ENCODE data around the gene OSBPL9.

Gene OSBPL9

DNA sequence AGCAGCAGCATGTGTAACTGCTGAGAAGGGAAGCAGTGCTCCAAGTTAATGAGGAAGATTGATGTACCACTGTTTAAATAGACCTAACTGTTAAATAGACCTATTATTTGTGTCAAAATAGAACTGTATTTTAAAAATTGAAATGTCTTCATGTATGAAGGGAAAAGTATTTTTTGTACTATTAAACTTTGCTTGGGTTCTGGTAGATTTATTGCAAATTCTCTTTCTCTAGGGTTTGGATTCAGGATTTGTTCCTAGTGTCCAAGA is 128.3 kb downstream of the OSBPL9 start:
- no peak for FAIRE-seq

DNA sequence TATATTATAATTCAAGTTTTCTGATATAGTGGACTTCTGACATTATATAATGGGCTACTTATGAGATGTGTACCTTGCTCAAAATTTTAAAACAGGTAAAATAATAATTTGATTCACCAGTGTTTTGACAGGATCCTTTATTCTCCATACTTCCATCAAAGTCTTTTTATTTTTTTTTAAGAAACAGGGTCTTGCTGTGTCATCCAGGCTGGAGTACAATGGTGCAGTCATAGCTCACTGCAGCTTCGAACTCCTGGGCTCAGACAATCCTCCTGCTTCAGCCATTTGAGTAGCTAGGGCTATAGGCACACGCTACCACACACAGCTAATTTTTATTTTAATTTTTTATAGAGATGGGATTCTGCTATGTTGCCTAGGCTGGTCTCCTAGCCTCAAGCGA is 132.3 kb downstream of the OSBPL9 start:
- FAIRE-seq: no peak

DNA sequence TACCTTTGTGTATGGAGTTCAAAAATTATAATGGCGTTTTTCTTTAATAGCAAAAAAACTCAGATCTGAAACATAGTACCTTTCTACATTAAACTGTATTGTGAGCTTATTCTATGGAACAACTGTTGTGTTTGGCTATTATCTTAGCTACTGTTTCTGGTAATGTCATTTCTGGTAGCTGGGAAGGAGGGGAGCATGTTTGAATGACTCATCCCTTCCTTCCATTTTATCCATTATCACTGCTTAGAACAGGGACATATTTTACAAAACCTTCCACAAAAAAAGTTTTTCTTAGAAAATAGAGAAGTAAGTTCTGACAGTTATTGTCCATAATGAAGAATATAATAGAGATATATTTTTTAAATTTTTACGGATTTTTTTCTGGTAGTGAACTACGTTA is 133.3 kb downstream of the OSBPL9 start:
- no peak for FAIRE-seq

DNA sequence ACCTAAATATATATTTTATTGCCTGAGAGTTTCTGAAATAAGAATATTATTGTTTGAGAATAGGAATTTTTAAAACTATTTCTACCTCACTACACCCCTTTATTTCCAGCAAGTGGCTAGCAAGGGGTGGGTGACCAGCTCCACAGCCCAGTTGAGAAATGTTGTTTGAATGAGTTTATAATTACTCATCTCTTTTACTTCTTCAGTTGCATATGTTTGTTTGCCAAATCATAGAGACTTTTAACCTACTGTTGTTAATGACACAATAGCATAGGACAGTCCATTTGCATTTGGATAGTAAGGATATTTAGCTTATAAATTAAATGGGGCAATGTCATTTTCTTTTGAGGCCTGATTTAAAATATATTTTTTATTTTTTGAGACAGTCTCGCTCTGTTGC is 133.8 kb downstream of the OSBPL9 start:
- no peak for FAIRE-seq

DNA sequence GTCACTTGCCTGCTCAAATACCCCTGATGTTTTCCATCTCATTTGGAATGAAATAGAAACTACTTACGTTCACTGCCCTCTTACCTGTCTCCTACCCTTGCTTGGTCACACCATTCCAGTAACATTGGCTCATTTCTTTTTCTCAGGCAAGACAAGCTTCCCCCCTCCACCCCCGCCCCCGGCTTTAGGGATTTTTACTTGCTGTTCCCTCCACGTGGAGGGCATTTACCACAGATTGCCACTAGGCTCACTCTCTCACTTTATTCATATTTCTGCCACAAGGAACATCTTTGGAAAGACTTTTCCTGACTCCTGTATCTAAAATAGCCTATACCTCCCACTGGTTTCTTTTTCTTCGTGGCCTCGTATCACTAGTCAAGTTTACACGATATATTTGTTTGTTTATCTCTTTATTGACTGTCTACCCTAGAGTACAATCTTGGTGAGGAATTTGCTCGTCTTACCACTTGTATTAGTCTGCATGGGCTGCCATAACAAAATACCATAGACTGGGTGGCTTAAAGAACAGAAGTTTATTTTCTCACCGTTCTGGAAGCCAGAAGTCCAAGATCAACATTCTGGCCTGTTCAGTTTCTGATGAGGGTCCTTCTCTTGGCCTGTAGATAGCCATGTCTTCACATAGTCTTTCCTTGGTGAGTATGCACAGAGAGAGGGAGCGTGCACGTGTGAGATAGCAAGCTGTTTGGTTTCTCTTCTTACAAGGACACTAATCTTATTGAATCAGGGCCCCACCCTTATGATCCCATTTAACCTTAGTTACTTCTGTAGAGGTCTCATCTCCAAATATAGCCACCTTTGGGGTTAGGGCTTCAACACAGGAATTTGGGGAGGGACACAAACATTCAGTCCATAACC is 135.4 kb downstream of the OSBPL9 start:
- FAIRE-seq: no peak

DNA sequence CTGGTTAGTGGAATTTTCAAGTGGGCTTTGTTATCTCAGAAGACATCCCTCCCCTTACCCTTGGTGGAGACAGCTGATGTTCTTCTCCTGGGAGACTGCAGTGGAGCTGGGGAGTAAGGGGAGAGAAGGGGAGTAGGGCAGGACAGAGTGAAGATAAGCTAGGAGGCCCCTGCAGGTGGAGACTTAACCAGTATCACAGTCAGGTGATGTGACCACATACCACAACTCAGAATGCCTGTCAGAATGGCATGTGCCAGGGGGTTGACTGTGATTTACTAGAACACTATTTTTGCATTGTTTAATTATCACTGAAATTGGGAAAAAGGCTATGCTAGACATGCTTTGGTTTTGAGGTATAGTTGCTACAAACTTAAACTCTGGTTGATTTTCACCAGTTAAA is 137.1 kb downstream of the OSBPL9 start:
- no peak for FAIRE-seq

DNA sequence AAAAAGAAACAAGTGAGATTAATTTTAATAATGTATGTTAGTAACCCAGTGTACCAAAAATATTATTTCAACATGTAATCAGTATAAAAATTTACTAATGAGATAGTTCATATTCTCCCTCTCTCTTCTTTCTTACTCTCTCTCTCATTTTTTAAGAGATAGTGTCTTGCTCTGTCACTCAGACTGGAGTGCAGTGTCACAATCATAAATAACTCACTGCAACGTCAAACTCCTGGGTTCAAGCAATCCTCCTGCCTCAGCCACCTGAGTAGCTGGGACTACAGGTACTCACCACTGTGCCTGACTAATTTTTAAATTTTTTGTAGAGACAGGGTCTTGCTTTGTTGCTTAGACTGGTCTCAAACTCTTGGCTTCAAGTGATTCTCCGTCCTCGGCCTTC is 137.8 kb downstream of the OSBPL9 start:
- FAIRE-seq: no peak

DNA sequence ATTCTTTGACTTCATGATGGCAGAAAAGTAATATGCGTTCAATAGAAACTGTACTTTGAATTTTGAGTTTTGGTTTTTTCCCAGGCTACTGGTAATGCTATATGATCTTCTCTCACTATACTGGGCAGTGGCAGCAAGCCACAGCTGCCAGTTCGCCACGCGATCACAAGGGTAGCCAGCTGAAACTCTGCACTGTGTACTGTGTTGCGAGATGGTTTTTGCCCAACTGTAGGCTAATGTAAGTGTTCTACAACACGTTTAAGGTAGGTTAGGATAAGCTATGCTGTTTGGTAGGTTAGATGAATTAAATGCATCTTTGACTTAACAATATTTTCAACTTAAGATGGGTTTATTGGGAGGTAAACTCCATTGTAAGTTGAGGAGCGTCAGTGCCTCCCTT is 138.5 kb downstream of the OSBPL9 start:
- FAIRE-seq: no peak

DNA sequence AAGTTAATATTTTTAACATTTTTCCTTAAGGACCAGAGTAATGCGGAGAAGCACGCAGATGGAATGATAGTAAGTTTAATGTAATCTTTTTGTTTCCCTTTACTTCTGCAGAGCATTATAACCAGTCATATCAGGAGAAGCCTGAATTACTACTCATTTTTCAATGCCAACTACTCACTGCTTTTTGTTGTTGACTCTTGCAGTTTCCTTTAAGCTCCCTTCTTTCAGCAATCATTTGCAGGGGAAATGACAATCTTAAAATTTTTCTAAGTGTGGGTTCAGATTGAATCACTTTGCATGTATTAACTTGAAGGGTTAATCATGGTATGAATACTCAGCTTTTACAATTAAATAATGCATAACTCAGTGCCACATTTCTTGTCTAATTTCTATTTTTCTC is 139.4 kb downstream of the OSBPL9 start:
- FAIRE-seq: no peak

DNA sequence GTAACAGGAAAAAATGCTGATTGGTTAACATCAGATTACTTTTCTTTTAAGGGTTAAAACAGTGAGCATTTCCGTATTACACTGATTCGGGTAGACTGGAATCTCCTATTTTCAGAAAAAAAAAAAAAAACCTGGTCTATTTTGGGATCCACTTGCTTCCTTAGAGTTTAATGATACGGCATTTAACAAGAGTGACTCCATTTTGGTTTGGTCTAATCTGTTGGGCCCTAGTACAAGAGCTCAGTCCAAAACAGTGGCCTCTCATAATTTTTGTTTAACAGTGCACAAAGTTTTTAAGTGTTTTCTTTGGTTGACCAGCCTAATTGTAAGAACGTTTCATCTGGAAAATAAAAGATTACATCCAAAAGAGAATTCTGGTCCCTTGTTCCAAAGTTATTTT is 141.4 kb downstream of the OSBPL9 start:
- FAIRE-seq: no peak

DNA sequence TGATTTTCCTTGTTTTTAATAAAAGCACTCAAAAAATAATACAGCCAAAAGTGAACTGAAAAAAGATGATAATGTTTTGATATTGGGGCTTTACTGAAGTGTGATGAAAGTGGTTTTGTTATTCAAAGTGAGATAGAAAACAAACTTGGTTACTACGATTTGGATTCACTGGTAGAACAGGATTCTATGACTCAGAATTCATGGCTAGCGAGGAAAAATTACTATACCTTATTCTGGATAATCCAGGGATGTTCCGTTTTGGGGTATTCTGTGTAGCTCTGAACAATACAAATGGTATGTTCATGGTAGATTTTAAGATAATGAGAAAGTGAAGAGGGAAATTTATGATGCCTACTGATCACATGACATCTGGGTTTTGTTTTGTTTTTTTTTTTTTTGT is 144.0 kb downstream of the OSBPL9 start:
- no peak for FAIRE-seq

DNA sequence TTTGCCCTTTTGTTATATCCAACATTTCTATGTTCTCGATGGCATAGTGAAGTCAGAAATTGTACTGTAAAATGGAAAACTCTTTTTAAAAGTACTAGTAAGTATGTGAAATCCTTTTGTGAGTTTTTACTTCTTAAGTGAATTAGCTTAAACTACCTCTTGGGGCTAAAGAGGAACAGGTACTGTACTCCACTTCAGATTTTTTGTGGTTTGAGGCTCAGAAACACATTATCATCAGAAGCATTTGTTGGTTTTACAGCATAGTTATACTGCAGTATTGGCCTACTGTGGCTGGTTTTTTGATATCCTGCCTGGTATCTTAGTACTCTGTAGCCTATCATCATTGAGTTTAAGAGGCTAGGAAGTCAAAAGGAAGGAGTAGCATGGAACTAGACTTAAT is 144.5 kb downstream of the OSBPL9 start:
- FAIRE-seq: no peak

DNA sequence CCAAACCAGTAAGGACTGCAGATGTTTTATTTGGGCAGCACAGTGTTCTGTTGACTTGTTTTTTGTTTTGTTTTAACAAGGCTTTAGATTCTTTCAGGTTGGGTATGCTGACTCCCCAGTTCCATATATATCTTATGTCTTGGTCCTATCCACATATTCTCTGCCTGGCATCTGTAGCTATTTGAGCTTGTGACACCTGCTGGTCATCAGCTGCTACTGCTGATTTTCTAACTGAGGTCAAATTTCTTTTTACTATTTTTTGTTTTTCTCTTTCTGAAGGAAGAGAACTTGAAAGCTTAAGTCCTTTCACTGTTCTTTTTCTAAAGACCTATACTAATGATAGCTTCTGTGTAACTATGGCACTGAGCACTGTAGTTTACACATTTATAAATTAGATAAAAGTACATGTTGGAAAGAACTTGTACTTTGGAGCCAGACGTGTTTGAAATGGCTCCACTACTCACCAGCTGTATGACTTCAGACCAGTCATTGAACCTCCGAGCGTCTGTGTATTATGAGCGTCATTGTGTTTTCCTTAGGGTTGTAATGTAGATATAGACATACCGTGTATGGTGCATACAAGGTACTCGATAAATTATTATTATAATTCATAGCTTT is 152.2 kb downstream of the OSBPL9 start:
- FAIRE-seq: peak; percentile 5

DNA sequence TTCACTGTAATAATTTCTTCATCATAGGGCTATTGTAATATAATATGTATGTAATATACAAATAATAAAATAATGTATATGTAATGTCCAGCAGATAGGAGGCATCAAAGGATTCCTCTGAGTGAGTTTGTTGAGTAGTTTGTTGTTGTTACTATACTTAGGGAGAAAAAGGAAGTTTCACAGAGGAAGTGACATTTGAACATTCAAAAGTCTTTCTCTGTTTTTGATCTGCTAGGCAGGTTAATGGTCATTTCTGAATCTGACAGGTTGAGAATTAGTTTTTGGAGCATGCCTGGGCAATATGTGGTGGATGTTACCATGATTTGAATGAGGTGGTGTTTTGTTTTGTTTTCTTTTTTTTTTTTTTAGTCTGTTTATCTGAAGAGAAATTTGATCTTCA is 159.5 kb downstream of the OSBPL9 start:
- FAIRE-seq: no peak

DNA sequence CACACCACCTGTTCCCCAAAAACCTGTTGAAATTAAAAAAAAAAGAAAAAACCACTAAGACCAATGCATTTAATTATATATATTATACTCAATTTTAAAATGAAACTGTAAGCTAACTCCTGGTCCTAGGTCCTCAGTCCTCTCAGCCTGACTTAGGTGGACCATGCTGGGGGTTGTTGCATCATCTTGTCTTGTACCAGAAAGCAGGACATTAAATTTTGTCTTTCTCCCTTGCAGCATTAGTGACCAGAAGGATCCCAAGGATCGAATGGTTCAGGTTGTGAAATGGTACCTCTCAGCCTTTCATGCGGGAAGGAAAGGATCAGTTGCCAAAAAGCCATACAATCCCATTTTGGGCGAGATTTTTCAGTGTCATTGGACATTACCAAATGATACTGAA is 164.0 kb downstream of the OSBPL9 start:
- no peak for FAIRE-seq

DNA sequence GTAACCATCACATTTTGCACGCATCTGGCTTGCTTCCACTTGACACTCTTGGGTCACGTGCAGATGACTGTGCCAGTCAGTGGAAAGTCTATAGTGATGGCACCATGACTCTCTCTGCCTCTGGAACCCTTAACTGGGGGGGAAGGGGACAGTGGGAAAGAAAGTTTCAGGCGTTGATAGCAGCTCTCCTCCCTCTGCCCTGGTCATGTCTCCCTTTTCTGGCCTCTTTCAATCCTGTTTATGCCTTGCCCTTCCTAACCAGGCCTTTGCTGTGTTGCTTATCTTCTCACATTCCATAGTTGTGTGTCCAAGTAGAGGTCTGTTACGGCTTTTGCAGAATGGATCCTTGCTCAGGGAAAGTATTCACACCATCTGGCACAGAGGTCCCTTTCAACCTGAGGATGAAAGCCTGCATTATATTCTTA is 168.1 kb downstream of the OSBPL9 start:
- FAIRE-seq: no peak

DNA sequence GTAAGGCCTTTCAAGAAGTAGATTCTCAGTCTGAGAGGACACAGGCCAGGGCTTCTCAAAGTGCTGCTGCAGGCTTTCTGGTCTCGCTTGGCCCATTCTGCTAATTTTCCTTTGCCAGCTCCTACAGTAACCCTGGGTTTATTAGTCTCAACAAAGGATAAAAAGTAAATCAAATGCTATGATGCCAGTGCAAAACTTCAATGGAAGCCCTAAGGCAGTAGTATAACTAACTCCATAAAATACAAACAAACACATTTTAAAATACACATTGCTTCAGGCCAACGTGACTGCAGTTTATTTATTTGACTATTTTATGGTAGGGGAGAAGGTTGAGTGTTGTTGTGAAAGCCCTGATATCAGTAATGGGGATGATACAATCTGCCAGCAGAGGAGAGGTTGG is 172.0 kb downstream of the OSBPL9 start:
- FAIRE-seq: no peak

DNA sequence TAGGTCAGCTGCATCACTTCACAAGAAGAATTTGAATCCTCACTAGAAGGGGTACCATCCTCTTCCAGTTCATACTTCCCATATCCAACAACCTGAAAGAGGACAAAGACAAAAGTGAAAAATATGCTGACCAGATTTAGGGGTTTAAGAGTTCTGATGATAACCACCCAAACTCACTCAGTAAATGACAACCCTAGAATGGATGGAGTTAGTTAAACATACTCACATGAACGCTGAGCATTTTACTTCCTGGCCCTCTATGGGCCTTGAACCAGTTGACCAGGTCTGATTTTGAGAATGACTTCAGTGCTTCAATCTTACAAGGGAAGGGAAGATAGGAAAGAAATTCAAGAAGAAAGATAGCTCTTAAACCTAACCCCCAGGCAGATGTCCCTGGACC is 172.4 kb downstream of the OSBPL9 start:
- FAIRE-seq: no peak

DNA sequence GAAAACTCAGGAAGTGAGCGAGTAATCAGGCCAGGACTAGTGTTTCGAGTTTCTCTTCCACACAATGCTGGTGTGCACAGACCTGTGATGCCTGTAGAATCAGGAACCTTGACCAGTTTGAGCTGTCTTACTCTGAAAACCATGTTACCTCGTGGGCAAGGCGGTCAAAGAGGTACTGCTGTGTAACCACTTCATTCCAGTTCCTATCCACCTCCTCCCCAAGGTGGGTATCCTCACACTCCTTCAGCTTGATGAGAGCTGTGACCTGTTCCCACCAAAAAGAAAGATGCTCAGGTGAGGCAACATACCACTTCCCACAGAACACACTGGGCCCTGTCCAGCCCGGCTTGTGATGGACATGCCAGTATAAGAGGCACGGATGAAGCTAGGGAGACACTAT is 173.5 kb downstream of the OSBPL9 start:
- FAIRE-seq: no peak

DNA sequence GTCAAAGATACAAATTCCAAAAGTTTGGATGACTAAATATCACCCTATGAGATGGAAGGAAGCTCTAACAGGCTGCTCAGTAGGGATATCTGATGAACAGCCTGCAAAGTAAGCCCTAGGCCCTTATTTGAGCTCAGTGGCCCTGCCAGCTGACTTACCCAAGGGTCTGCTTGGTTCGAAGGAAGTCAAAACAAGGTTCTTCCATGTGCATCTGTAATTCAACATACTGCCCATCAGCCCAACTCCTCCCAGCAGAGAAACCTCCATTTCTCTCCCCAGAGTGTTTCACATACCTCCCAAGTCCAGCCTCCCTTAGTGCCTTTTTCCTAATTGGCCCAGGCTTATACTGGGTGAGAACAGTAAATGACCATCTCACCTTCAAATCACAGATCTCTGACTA is 175.0 kb downstream of the OSBPL9 start:
- no peak for FAIRE-seq

DNA sequence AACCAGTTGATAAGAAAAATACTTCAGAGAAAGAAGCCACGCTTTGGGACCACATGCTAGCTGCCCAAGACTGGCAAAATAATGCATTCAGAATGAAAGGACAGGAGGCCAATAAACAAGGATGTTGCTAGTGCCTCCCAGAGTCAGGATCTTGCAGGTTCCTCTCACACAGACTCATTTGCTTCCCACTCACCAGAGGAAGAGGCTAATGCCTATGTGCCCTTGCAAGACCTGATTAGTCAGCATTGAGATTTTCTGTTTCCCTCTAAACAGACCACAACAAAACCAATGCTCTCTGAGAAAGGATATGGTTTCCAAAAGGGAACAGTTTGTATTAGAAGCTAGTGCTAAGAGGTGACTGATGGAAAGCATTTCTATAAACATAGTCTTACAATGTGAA is 176.0 kb downstream of the OSBPL9 start:
- FAIRE-seq: no peak

DNA sequence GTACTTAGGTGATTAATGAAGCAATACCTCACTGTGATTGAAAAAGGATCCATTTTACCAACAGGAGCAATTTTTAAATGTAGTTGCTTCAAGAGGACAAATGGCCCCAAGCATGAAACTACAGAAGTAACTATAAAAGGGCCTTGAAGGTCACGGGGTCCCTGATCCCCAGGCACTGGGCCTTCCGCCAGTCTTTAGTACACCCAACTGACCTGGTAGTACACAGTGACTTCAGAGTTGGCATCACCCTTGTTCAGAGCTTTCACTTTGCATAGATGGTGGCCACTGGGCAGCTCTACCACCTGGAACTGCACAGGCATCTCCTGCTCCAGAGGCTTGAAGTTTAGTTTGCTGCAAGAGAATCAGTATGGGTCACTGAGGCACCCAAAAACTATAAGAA is 177.4 kb downstream of the OSBPL9 start:
- no peak for FAIRE-seq

DNA sequence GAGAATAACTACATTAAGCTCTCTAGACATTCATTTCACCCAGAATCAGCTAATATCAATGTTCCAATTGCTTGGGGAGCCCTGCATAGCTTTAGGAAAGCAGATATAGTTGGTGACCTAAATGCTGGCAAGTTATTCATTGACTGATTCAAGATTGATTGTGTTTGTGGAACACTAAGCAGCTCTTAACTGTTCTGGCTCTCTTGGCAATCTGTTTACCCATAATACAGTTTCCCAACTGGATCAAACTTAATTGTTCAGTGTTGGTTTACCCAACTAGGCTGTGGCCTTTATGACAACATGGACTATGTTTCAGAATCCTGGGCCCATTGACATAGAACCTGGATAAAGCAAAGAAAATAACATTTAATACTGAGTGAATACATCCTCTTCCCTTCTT is 178.0 kb downstream of the OSBPL9 start:
- no peak for FAIRE-seq

DNA sequence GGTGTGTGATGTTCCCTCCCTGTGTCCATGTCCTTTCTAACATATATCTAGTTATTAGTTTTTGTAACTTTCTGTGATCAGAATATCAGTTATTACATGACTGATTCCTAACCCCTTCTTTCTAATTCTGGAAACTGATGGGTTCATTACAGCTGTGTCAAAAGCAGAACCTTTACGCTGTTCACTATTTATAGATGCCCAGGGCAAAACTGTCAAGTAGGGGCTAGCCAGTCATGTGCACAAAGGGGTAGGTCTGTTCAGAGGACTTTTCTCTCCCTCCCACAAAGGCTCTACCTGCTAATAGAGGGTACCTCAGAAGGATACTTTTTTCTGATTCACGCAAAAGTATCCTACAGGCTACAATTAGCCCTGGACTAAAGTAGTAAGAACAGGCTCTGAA is 182.5 kb downstream of the OSBPL9 start:
- no peak for FAIRE-seq

DNA sequence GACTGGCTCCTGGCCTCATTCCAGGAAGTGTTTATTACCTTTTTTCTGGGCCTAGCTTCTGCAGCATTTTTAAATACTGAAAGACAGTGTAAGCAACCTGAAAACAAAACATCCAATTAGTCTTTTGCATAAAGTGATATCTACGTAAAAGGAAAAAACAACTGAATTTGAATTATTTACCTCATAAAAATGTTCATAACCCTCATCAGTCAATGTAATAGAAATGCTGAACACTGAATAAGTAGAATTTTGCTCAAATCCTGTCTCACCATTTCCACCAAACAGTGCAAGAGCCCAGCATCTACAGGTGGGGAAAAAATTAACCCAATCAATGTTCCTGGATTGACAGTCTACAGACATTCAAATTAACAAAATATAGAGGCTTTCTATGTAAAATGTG is 197.6 kb downstream of the OSBPL9 start:
- FAIRE-seq: no peak
